Epithelial cell of proximal tubule (primary cell): ENCODE data around the gene HNRNPA0. TPM values are rescaled to one million over a fixed set of nuclear protein-coding genes. Genes with fewer than 3 reads are reported as not detected.

Source experiments
- DNase-seq: peaks from one replicate; pipeline ENCODE4 v3.0.0-alpha.2; 2011; ENCODE audit warnings: low read depth
- H3K4me3 ChIP-seq: 2 replicates; pipeline ENCODE4 v1.5.1; 2011; ENCODE audit warnings: low read depth, mild to moderate bottlenecking, low read length
- total RNA-seq: library from RNA; depleted of rRNA; stranded (reverse); fragments of >200 nt; gene quantifications from 2 replicates; pipeline ENCODE4 v1.2.3, GENCODE V29; 2015
- TF ChIP-seq, protein P1 (sequence below): conservative IDR thresholded peaks from 2 replicates; pipeline ENCODE4 v1.5.1; 2012; ENCODE audit warnings: low read depth, mild to moderate bottlenecking, low read length

Gene HNRNPA0
- total RNA-seq, 1 donor from 2014 or later: 10.4 TPM

DNA sequence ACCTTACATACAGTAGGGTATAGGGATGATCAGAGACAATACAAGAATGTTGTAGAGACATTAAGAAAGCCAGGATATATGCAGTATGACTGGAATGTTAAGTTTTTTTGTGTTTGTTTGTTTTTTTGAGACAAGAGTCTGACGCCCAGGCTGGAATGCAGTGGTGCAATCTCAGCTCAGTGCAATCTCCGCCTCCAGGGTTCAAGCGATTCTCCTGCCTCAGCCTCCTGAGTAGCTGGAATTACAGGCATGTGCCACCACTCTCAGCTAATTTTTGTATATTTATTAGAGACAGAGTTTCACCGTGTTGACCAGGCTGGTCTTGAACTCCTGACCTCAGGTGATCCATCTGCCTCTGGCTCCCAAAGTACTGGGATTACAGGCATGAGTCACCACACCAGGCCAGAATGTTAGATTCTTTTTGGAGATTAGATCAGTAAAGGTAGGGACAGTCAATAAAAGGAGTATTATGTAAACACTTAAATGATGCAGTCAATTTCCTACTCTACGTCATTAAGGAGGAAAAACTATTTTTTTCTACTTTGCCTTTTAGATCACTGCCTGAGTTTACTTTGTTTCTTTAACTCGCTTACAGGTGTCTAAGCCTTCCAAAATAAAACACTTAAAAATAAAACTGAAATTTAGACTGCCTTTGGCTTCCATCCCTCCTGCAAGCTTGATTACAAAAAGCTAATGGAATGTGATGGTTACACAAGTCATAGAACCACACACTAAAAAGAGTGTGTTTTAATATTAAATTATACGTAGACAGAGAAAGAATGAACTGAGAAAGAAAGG lies 6.8 kb upstream of the HNRNPA0 start:
- no peak for DNase-seq
- TF ChIP-seq, protein P1, sequence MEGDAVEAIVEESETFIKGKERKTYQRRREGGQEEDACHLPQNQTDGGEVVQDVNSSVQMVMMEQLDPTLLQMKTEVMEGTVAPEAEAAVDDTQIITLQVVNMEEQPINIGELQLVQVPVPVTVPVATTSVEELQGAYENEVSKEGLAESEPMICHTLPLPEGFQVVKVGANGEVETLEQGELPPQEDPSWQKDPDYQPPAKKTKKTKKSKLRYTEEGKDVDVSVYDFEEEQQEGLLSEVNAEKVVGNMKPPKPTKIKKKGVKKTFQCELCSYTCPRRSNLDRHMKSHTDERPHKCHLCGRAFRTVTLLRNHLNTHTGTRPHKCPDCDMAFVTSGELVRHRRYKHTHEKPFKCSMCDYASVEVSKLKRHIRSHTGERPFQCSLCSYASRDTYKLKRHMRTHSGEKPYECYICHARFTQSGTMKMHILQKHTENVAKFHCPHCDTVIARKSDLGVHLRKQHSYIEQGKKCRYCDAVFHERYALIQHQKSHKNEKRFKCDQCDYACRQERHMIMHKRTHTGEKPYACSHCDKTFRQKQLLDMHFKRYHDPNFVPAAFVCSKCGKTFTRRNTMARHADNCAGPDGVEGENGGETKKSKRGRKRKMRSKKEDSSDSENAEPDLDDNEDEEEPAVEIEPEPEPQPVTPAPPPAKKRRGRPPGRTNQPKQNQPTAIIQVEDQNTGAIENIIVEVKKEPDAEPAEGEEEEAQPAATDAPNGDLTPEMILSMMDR: no peak
- H3K4me3 ChIP-seq: no peak overlapping the region

DNA sequence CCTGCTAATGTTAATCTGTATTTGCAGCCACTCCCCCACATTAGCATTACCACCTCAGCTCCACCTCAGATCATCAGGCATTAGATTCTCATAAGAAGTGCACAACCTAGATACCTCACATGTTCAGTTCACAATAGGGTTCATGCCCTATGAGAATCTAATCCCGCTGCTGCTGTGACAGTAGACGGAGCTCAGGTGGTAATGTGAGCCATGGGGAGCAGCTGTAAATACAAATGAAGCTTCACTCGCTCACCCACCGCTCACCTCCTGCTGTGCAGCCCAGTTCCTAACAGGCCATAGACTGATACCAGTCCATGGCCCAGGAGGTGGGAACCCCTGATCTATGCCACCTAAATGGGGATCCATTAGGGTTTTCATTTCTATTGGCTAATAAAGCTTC lies 6.1 kb upstream of the HNRNPA0 start:
- TF ChIP-seq, protein P1: no peak
- H3K4me3 ChIP-seq: no peak overlapping the region
- DNase-seq: no peak

DNA sequence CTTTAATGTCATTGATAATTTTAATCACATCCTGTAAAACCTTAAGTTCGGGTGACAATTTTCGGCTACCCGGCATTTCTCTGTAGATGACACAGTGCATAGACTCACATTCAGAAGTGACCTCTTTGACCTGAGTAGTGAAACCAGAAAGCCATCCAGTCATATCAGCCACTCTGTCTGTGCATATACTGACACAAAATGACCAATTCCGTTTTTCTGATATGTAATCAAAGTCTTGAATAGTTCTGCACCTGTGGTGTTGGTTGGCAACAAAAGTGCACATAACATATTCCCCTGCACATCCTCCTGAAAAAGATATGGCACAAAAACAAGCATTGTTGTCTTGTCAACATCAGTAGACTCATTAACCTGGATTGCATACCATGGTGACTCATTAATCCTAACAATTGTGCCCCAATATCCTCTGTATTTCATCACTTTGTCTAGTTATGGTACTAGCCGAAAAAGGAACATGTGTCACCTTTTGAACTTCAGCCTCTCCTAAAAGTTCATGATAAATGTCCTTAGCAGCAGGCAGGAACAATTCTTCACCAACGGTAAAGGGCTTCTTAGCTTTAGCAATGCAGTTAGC lies 4.6 kb upstream of the HNRNPA0 start:
- no peak overlapping the region for H3K4me3 ChIP-seq
- TF ChIP-seq, protein P1: no peak
- no peak for DNase-seq

DNA sequence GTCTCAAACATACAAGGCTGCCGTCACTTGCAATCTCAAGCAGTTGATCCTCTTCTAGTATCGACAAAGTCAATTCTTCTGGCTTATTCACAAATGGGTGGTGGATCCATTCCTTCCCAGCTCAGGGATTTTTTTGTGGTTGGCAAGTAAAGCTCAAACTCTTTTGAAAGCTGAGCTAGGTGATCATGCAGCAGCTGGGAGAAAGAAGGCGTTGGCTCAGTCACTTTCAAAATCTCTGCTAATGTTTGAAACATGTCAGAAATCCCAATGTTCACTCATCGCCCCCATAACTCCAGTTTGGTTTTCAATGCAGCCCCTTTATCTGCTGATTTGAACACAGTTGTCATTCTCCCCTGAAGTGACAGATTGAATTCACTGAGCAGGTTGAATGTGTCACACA lies 4.0 kb upstream of the HNRNPA0 start:
- no peak overlapping the region for H3K4me3 ChIP-seq
- DNase-seq: no peak
- TF ChIP-seq, protein P1: no peak

- DNase-seq: no peak
- no peak overlapping the region for H3K4me3 ChIP-seq
- TF ChIP-seq, protein P1: no peak
Observed at GRCh38 chr5:137757634-137758033, 3.5 kb upstream of the HNRNPA0 start.

GRCh38 chr5:137754961-137755762 lies 999 bp upstream of the HNRNPA0 start:
- peak overlapping the region; percentile 75 for H3K4me3 ChIP-seq
- TF ChIP-seq, protein P1: no peak
- no peak for DNase-seq
